ENCODE results near the gene MRPS15.
"Not testable (repeated sequence)": the region's sequence is repeated elsewhere in the genome, so short reads cannot be mapped to it uniquely, and the experiment has no call there.

Gene MRPS15

GRCh38 chr1:36463803-36464604 is at the start of gene MRPS15:
TSS of gene MRPS15 (minus strand) at chr1:36464384. CDS start at chr1:36464275, 109 bp downstream.
- H3K27ac ChIP-seq, result peak within 1 kb of the TSS; percentile 87
- no peak for TF ChIP-seq CTCF (conservative IDR thresholded peaks at IDR 0.05)

DNA sequence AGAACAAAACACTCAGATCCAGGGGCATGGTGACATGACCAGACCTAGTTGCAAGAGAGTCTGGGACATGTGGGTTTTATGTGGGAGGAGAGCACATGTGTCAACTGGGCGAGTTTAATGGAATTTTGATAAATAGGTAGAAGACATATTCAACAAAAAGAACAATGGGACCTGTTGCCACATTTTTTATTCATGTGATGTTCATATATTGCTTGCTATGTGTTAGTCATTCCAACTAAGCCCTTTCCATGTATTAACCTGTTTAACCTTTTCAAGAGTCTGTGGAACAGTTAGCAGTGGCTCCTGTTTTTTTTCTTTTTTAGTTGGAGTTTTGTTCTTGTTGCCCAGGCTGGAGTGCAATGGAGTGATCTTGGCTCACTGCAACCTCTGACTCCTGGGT is 48.7 kb upstream of the MRPS15 start:
- no peak for TF ChIP-seq CTCF (conservative IDR thresholded peaks at IDR 0.05)
- H3K27ac ChIP-seq, result no peak overlapping the region

DNA sequence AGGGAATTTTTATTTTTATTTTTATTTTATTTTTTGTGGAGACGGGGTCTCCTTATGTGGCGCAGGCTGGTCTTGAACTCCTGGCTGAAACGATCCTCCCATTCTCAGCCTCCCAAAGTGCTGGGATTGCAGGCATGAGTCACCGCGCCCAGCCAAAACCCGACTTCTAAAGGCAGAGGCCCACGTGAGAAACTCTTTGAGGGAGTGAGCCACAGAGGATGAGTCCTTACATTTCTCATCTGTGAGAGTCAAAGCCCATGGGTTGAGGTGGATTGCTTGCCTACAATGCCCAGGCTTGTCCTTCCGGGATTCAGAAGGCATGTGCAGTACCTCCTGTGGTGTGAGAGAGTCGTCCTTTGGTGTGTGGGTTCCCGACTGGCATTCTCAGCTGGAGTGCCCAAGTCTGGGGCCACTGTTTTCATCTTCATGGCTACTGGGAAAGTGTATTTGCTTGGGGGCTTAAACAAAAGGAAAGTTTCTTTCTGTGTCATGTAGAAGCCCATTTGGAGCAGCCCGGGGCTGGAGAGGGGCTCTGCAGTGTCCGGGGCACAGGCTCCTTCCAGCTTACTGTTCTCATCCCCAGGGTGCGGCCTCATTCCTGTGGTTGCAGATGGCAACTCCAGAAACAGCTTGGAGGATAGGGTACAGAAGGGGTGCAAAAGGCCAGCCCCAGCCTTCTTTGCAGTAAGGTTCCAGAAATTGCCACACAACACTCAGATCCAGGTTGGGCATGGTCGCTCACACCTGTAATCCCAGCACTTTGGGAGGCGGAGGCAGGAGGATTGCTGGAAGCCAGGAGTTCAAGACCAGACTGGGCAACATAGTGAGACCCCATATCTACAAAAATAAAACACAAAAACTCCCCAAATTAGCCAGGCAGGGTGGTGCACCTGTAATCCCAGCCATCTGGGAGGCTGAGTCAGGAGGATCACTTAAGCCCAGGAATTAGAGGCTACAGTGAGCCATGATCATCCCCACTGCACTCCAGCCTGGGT is 47.9 kb upstream of the MRPS15 start:
- no peak overlapping the region for H3K27ac ChIP-seq
- no peak for TF ChIP-seq CTCF (conservative IDR thresholded peaks at IDR 0.05)

DNA sequence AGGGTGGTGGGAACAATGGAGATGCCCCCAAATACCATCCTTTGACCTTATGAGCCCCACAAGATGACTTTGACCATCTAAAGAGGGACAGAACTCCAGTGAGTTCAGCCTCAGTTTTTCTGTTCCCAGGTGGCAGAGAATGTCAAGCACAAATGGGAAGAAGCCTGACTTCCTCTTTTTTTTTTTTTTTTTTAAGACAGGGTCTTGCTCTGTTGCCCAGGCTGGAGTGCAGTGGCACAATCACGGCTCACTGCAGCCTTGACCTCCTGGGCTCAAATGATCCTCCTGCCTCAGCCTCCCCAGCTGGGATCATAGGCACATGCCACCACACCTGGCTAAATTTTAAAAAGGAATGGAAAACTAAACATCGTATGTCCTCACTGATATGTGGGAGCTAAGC is 47.0 kb upstream of the MRPS15 start:
- H3K27ac ChIP-seq, result not testable (repeated sequence)

- TF ChIP-seq CTCF (conservative IDR thresholded peaks at IDR 0.05), result no peak
- H3K27ac ChIP-seq, result no peak overlapping the region
These were observed 46.2 kb upstream of the MRPS15 start for GRCh38 chr1:36510418-36510817.

- H3K27ac ChIP-seq, result no peak overlapping the region
- TF ChIP-seq CTCF (conservative IDR thresholded peaks at IDR 0.05), result no peak
These were observed 44.1 kb upstream of the MRPS15 start for GRCh38 chr1:36508257-36508656.

DNA sequence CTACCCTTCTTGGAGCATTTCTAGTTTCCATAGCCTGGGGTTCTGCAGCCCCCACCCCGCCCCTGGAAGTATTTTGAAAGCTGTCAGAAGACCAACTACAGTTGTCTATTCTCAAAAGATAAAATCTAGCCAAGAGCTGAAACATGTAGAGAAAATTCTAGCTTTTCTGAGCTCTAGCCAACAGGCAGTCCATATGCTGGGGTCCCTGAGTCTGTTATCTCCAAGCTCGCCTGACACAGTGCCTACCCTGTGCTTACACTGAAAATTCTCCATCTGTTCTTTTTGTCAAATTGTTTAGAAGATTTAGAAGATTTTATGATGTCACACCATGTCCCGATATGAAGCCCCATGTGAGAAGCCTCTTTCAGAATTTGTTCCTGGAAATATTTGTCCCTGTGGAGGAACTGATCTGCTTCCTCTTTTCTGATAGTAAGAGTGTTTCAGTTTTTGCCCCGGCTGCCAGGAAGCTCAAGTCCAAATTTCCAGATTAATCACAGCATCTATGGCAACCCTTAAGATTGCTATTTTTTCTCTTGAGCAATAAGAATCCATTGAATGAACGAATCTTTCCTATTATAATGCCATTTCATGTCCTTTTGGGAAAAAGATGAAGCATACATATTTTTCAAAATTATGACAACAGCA is 42.2 kb upstream of the MRPS15 start:
- no peak overlapping the region for H3K27ac ChIP-seq
- TF ChIP-seq CTCF (conservative IDR thresholded peaks at IDR 0.05), result no peak

Data from VCaP (cell line).